Naive thymus-derived CD4-positive, alpha-beta T cell (primary cell): ENCODE measurements around the gene MORC2. TPM values are rescaled to one million over a fixed set of nuclear protein-coding genes. Genes with fewer than 3 reads are reported as not detected.
A peak's percentile ranks its signal among the peaks of the same experiment; 100 is the strongest.

Experiments used
- ATAC-seq: fragments of 150-1000 bp; cut with Tn5 transposase; 2 replicates; pipeline ENCODE4 v1.10.0; 2021; ENCODE audit warnings: mild to moderate bottlenecking, moderate library complexity
- CTCF ChIA-PET: fragments of 350-600 bp; sonication (Branson Sonifier 250); formaldehyde crosslinking; loops from one replicate; lab custom pipeline; 2021; ENCODE audit warnings: antibody characterized with exemption; lab: Charles Lee
- POLR2A ChIA-PET: fragments of 350-600 bp; sonication (Branson Sonifier 250); formaldehyde crosslinking; loops from one replicate; lab custom pipeline; 2021; ENCODE audit warnings: antibody characterized with exemption, inconsistent platforms; lab: Charles Lee
- DNase-seq, 9 donors: peaks; one replicate each; pipeline versions ENCODE4 v3.0.0 to v3.0.0-alpha.2; 2020 to 2022; ENCODE audit warnings: mixed read lengths in 1 of 9
- H3K27ac ChIP-seq: one replicate; pipeline ENCODE4 v1.7.0; 2013; ENCODE audit warnings: mild to moderate bottlenecking, low read depth, low read length, moderate library complexity
- H3K27me3 ChIP-seq, 2 donors: one replicate each; pipeline ENCODE4 v1.7.0; 2013; ENCODE audit warnings: low read length in 2 of 2, mild to moderate bottlenecking in 2 of 2, moderate library complexity in 2 of 2; ENCODE audit not compliant: control insufficient read depth in 2 of 2, insufficient read depth in 2 of 2
- H3K36me3 ChIP-seq, 3 experiments: 1 replicate in 2 of 3; 2 replicates in 1 of 3; pipeline ENCODE4 v1.7.0; 2013; ENCODE audit warnings: low read length in 3 of 3, mild to moderate bottlenecking in 3 of 3, moderate library complexity in 1 of 3; ENCODE audit not compliant: insufficient read depth in 3 of 3, control insufficient read depth in 2 of 3
- H3K4me1 ChIP-seq, 2 donors: one replicate each; pipeline ENCODE4 v1.7.0; 2013; ENCODE audit warnings: low read length in 2 of 2, mild to moderate bottlenecking in 2 of 2, moderate library complexity in 1 of 2; ENCODE audit not compliant: control insufficient read depth in 2 of 2, insufficient read depth in 2 of 2
- H3K4me3 ChIP-seq: 2 replicates; pipeline ENCODE4 v1.7.0; 2013; ENCODE audit warnings: mild to moderate bottlenecking, low read length
- H3K9me3 ChIP-seq, 3 experiments: 1 replicate in 2 of 3; 2 replicates in 1 of 3; pipeline ENCODE4 v1.7.0; 2013; ENCODE audit warnings: low read length in 3 of 3; ENCODE audit not compliant: control insufficient read depth in 2 of 3
- H3K27ac Mint-ChIP-seq, 9 donors: one replicate each; pipeline ENCODE4 v1.8.0; 2020 to 2022; ENCODE audit warnings: mixed read lengths in 9 of 9, mild to moderate bottlenecking in 8 of 9, moderate library complexity in 5 of 9, inconsistent platforms in 2 of 9
- H3K27me3 Mint-ChIP-seq, 5 donors: one replicate each; pipeline ENCODE4 v1.8.0; 2021 to 2022; ENCODE audit warnings: mixed read lengths in 5 of 5, mild to moderate bottlenecking in 1 of 5
- H3K36me3 Mint-ChIP-seq, 5 donors: one replicate each; pipeline ENCODE4 v1.8.0; 2020 to 2022; ENCODE audit warnings: mixed read lengths in 5 of 5, mild to moderate bottlenecking in 3 of 5, inconsistent platforms in 1 of 5
- H3K4me1 Mint-ChIP-seq, 7 donors: one replicate each; pipeline ENCODE4 v1.8.0; 2020 to 2022; ENCODE audit warnings: mixed read lengths in 7 of 7, mild to moderate bottlenecking in 3 of 7, inconsistent platforms in 1 of 7
- H3K4me3 Mint-ChIP-seq, 10 donors: one replicate each; pipeline ENCODE4 v1.8.0; 2020 to 2022; ENCODE audit warnings: mild to moderate bottlenecking in 10 of 10, mixed read lengths in 10 of 10, moderate library complexity in 6 of 10, inconsistent platforms in 2 of 10
- H3K9me3 Mint-ChIP-seq, 11 donors: one replicate each; pipeline ENCODE4 v1.8.0; 2020 to 2022; ENCODE audit warnings: mixed read lengths in 11 of 11, mild to moderate bottlenecking in 4 of 11, inconsistent platforms in 1 of 11, moderate library complexity in 1 of 11
- intact Hi-C, 2 donors: fragments of 100-400 bp; cut with micrococcal nuclease; formaldehyde crosslinking; loops; one replicate each; pipeline ENCODE4 v1.15.1; 2023
- polyA plus RNA-seq, 2 donors: library from polyadenylated mRNA; unstranded; fragments of 300-500 nt; fragmentation: Illumina TruSeq; gene quantifications; one replicate each; pipeline ENCODE4 v1.2.3, GENCODE V29; 2021
- total RNA-seq, 6 experiments: library from RNA in 5 of 6; stranded (reverse) in 5 of 6; gene quantifications; 1 replicate in 5 of 6; 2 replicates in 1 of 6; pipeline ENCODE4 v1.2.3 and lab custom pipeline; 2021 to 2026

The MORC2 gene
- total and polyA plus RNA-seq, 7 experiments from 2014 or later: 12.8 to 66.9 (median 43.7) TPM

GRCh38 chr22:30947816-30948454 lies 20.6 kb downstream of the MORC2 start:
- Histone ChIP-seq H3K9me3 (no peaks in the 10 kb centered on the region), H3K27me3 (no peaks in the 10 kb centered on the region), H3K4me1 (peaks cover 11 to 63% of the 10 kb centered on the region in 2 donors), H3K27ac (peak overlapping the region; percentile 4), H3K4me3 (no peak overlapping the region), H3K36me3 (peaks cover 0 to 55% (median 7%) of the 10 kb centered on the region in 3 experiments)
- POLR2A ChIA-PET: interaction anchor here (0.9 to 3.0 kb wide), 6 partner anchors 18 to 313 kb away, joined by 3 to 19 read pairs (median 8); partner anchors contain the start of genes MORC2, SMTN and TUG1
- Mint-ChIP-seq H3K27ac (no peak overlapping the region), H3K9me3 (no peaks in the 10 kb centered on the region), H3K36me3 (peaks cover 17 to 61% (median 44%) of the 10 kb centered on the region in 5 donors), H3K4me3 (no peak overlapping the region), H3K4me1 (peaks cover 52 to 72% (median 65%) of the 10 kb centered on the region in 7 donors), H3K27me3 (no peaks in the 10 kb centered on the region)
- CTCF ChIA-PET: interaction anchor here (0.8 to 4.4 kb wide), 5 partner anchors 7 to 282 kb away, joined by 3 to 59 read pairs (median 16); partner anchors contain the start of gene SMTN
- peak in 7 of 9 donors; percentile 29 to 67 (median 52) for DNase-seq
- intact Hi-C loops: loop anchor here (1.0 to 5.0 kb wide), 7 partner anchors 8 to 284 kb away; no protein-coding TSS in a partner anchor
- peak; percentile 72 for ATAC-seq

DNA sequence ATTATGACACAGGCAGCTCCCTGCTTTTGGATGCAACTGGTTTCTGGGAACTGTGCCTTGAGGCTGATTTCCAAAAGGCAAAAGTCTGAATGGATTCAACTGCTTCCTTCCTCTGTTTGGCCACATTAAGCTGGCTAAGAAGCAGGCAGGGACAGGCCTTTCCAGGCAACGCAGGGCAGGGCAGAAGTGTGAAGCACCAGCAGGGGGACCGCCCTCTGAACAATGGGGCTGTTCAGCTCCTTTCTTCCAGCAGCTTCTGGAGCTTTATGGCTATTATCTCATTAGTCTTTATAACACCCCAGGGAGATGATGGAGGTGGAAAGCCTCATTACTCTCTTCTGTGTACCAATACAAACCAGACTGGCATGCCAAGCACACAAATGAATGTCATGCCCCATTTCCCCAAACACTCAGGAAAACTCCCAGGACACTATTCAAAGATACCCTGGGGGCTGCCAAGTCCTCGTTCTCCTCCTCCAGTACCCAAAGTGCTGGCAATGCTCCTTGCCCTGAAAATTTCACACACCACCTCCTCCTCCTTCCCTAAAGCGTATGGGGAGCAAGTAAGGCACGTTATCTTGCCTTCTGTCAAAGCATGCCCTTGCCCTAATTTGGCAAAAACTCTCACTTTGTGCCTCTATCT lies 21.3 kb downstream of the MORC2 start:
- DNase-seq (no peak), ATAC-seq (no peak)
- POLR2A ChIA-PET: interaction anchor here (1.3 to 3.0 kb wide), 6 partner anchors 8 to 337 kb away, joined by 3 to 33 read pairs (median 8); partner anchors contain the start of genes MORC2, SMTN and TUG1
- no peak overlapping the region for H3K27ac ChIP-seq
- Mint-ChIP-seq H3K27ac (no peak overlapping the region), H3K4me3 (no peak overlapping the region), H3K27me3 (no peaks in the 10 kb centered on the region), H3K4me1 (peaks cover 47 to 72% (median 62%) of the 10 kb centered on the region in 7 donors), H3K9me3 (no peaks in the 10 kb centered on the region), H3K36me3 (peaks cover 17 to 57% (median 39%) of the 10 kb centered on the region in 5 donors)
- intact Hi-C loops: loop anchor here in 1 of 2 donors (5.0 kb wide), 1 partner anchor 285 kb away; no protein-coding TSS in a partner anchor
- H3K27me3 ChIP-seq: no peaks in the 10 kb centered on the region
- no peaks in the 10 kb centered on the region for H3K9me3 ChIP-seq
- H3K4me3 ChIP-seq: no peak overlapping the region
- peaks cover 0 to 55% (median 8%) of the 10 kb centered on the region in 3 experiments for H3K36me3 ChIP-seq
- CTCF ChIA-PET: interaction anchor here (0.7 to 3.2 kb wide), 11 partner anchors 8 to 313 kb away, joined by 3 to 59 read pairs (median 4); partner anchors contain the start of genes MORC2 and TUG1
- H3K4me1 ChIP-seq: peaks cover 17 to 63% of the 10 kb centered on the region in 2 donors

GRCh38 chr22:30946354-30946753 lies 22.2 kb downstream of the MORC2 start:
- ATAC-seq (no peak), DNase-seq (no peak)
- Mint-ChIP-seq H3K27me3 (no peaks in the 10 kb centered on the region), H3K9me3 (no peaks in the 10 kb centered on the region), H3K36me3 (peaks cover 17 to 63% (median 47%) of the 10 kb centered on the region in 5 donors), H3K4me3 (peak overlapping the region in 5 of 10 donors; percentile 7 to 32 (median 11)), H3K27ac (peak overlapping the region; percentile 22 to 91 (median 73)), H3K4me1 (peaks cover 48 to 72% (median 62%) of the 10 kb centered on the region in 7 donors)
- Histone ChIP-seq H3K9me3 (no peaks in the 10 kb centered on the region), H3K4me1 (peaks cover 26 to 63% of the 10 kb centered on the region in 2 donors), H3K4me3 (no peak overlapping the region), H3K27ac (no peak overlapping the region), H3K27me3 (no peaks in the 10 kb centered on the region), H3K36me3 (peaks cover 0 to 55% (median 12%) of the 10 kb centered on the region in 3 experiments)
- intact Hi-C loops: loop anchor here in 1 of 2 donors (5.0 kb wide), 1 partner anchor 286 kb away; no protein-coding TSS in a partner anchor
- ChIA-PET CTCF (interaction anchor here (0.6 to 3.2 kb wide), 15 partner anchors 9 to 322 kb away, joined by 3 to 59 read pairs (median 3); partner anchors contain the start of genes MORC2 and TUG1), POLR2A (interaction anchor here (1.2 to 3.0 kb wide), 7 partner anchors 9 to 338 kb away, joined by 3 to 33 read pairs (median 6); partner anchors contain the start of genes MORC2, SMTN and TUG1)

- H3K9me3 Mint-ChIP-seq: no peaks in the 10 kb centered on the region
- DNase-seq: no peak
- H3K27me3 ChIP-seq: no peaks in the 10 kb centered on the region
These were observed 22.9 kb downstream of the MORC2 start for GRCh38 chr22:30945653-30946052.

DNA sequence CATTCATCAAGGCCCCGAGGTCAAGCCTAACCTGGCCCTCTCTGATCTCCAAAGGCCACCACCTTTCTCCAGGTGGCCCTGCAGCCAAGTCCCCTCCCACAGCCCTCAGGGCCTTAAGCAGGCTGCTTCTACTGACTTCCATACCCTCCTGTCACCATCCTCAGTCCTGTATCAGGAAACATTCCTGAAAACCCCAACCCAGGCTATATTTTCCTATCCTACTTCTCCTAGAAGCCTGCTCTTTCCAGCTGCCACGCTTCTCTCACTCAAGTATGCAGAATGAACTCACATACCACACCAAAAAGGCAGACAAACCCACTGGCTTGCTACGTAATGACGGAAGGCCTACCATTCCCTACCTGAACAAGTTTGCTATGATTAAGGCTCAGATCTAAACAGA lies 23.6 kb downstream of the MORC2 start:
- no peaks in the 10 kb centered on the region for H3K27me3 Mint-ChIP-seq
- peak overlapping the region in 3 of 10 donors; percentile 4 to 92 (median 41) for H3K4me3 Mint-ChIP-seq
- no peak for ATAC-seq
- Histone ChIP-seq H3K9me3 (no peaks in the 10 kb centered on the region), H3K36me3 (peaks cover 0 to 51% (median 12%) of the 10 kb centered on the region in 3 experiments), H3K27ac (no peak overlapping the region), H3K4me1 (peaks cover 39 to 68% of the 10 kb centered on the region in 2 donors), H3K27me3 (no peaks in the 10 kb centered on the region), H3K4me3 (no peak overlapping the region)
- ChIA-PET POLR2A (interaction anchor here (1.1 to 3.0 kb wide), 5 partner anchors 12 to 345 kb away, joined by 4 to 33 read pairs (median 11); partner anchors contain the start of genes MORC2, SMTN and TUG1), CTCF (interaction anchor here (1.1 to 3.2 kb wide), 4 partner anchors 10 to 268 kb away, joined by 3 to 59 read pairs (median 10); no protein-coding TSS in a partner anchor)
- intact Hi-C loops: loop anchor here (5.0 kb wide), 3 partner anchors 217 to 807 kb away; partner anchors contain the start of genes DEPDC5 (in 1 of the 2), PRR14L (in 1 of the 2) and RNF185 (in 1 of the 2)
- H3K27ac Mint-ChIP-seq: peak overlapping the region in 4 of 9 donors; percentile 41 to 77 (median 63)
- H3K36me3 Mint-ChIP-seq: peaks cover 17 to 57% (median 42%) of the 10 kb centered on the region in 5 donors
- no peaks in the 10 kb centered on the region for H3K9me3 Mint-ChIP-seq
- H3K4me1 Mint-ChIP-seq: peaks cover 58 to 72% (median 66%) of the 10 kb centered on the region in 7 donors
- no peak for DNase-seq

More at GRCh38 chr22:30945653-30946052, 22.9 kb downstream of the MORC2 start:
- Mint-ChIP-seq H3K4me3 (peak overlapping the region in 6 of 10 donors; percentile 10 to 34 (median 19)), H3K4me1 (peaks cover 52 to 72% (median 62%) of the 10 kb centered on the region in 7 donors), H3K27me3 (no peaks in the 10 kb centered on the region), H3K27ac (peak overlapping the region in 8 of 9 donors; percentile 22 to 91 (median 76)), H3K36me3 (peaks cover 17 to 56% (median 49%) of the 10 kb centered on the region in 5 donors)
- ChIA-PET CTCF (interaction anchor here (0.6 to 3.2 kb wide), 9 partner anchors 8 to 312 kb away, joined by 3 to 59 read pairs (median 7); partner anchors contain the start of genes MORC2 and TUG1), POLR2A (interaction anchor here (1.1 to 3.0 kb wide), 8 partner anchors 9 to 345 kb away, joined by 3 to 33 read pairs (median 6); partner anchors contain the start of genes MORC2, SMTN and TUG1)
- Histone ChIP-seq H3K9me3 (no peaks in the 10 kb centered on the region), H3K27ac (peak overlapping the region; percentile 35), H3K4me1 (peaks cover 33 to 63% of the 10 kb centered on the region in 2 donors), H3K36me3 (peaks cover 0 to 55% (median 12%) of the 10 kb centered on the region in 3 experiments), H3K4me3 (no peak overlapping the region)
- intact Hi-C loops: loop anchor here in 1 of 2 donors (5.0 kb wide), 1 partner anchor 287 kb away; no protein-coding TSS in a partner anchor
- no peak for ATAC-seq
